Stimulated activated CD4-positive, alpha-beta T cell treated with anti-CD3 and anti-CD28 coated beads, Interleukin-12 subunit alpha, Interleukin-12 subunit beta, amount 100 ng/mL, for 48 hours (primary cell): ENCODE results near the gene AGBL4.
A peak's percentile ranks its signal among the peaks of the same experiment; 100 is the strongest.

ENCODE experiments used
- DNase-seq, 3 donors: peaks; one replicate each; pipeline ENCODE4 v3.0.0-alpha.2; 2020; ENCODE audit warnings: low read depth in 2 of 3, low spot score in 1 of 3

Gene AGBL4

DNA sequence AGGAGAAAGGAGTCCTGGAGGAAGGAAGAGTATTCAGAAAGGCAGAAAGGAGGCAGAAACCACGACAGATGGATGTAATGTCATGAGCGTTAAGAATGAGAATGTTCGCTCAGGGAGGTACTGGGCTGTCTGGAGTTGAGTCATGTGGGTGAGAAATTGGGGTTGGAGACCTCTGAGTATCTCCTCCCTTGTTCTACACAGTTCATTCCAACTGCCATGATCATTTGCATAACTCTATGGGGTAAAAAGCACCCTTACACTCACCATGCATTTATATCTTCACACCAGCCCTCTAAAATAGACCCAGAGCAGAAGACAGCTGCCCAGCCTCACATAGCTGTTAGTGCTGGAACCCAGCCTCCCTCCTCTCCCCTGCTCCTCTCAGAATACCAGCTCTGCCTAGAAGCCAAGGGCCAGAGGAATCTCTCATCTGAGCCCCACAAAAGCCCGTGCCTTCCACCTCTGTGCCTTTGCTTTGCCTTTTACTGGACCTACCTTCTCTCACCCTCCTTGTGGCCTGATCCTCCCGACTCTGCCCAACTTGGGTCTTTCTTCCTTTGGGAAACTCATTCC, 1332.2 kb downstream of the AGBL4 start:
- DNase-seq = no peak

DNA sequence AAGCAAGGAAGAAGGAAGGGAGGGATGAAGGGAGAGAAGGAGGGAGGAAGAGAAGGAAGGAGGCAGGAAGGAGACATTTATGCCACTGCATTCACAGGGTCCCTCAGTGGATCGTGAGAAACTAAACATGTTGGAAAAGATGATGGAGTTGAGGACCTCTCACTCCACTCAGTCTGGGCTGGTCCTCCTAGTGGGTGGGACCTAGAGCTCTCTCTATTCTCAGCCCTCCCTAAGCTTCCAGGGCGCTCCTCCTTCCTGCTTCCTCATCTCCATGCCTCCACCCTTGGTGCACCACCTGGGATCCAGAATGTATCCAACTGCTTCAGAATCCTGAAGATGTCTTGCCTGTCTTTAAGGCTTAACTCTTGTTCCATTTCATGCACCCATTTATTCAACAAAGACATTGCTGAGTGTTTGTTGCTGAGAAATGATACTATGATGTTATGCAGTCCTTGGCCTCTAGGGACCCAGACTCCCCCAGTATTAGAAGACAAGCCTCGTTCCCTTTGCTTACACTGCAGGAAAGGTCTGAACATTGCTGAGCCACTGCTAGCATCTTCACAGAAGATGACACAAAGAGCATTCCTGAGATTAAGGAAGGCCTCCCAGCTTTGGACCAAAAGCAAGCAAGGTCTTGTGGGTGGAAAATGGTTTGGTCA, 1335.5 kb downstream of the AGBL4 start:
- no peak for DNase-seq

DNA sequence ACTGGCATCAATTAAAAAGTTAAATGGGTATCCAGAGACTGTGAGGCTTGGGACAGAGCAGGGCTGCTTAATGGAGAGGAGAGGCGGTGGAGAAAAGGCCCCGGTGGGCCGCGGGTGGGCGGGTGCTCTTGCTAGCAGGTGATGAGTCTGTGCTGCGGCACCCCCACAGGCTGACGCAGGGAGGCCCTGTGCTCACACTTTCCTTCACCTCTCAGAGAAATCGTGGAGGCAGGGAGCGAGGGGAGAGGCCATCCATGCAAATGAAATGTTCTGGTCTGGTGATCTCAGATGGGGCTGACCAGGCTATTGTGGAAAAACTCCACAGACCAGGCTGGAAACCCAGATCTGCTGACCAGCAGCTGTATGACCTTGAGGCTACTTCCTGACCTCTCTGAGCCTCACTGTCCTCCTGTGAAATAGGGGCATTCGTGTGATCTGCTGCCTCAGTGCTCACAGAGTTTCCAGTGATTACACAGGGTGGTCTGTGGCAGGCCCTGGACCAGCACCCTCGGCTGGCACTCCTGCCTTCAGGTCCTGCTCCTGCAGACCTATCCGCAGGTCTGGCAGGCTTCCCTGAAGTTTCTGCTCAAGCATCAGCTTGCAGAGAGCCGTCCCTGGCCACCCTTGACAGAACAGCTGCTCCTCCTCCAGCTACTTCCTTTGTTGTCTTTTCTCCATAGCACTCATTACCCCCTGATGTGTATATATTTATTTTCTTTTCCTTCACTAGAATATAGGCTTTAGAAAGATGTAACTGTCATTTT, 1336.3 kb downstream of the AGBL4 start:
- no peak for DNase-seq

DNA sequence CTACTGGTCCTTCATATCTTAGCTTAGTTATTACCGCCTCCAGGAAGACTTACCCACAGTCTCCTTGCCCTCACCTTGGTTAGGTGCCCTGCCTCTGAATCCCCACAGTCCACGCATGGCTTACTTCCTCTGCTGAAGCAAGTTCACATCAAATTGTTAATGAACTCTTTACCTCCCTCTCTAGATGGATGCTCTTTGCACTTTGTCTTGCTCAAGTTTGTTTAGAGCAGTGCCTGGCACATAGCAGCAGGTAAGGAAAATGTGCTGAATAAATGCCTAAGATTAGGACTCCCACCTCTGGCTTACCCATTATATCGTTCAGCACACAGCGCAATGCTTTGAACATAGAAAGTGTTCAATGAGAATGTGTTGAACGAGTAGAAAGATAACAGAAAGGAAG, 1337.6 kb downstream of the AGBL4 start:
- no peak for DNase-seq

DNA sequence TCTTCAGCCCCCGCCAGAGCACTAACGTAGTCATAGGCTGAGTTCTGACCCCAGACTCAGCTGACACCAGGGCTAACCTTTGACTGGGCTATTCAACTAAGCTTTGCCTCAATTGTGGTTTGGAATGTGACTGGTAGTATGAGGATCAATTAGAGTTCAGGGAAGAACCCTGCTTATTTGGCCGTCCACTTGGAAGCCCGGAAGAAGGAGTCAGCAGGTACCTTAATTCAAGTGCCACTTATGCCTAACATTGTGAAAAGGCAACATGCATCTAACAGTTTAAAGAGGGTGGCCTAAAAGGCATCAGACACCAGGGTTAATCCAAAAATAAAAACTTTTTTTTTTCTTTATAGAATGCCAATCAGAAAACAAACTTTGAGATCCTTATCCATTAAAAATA, 1339.4 kb downstream of the AGBL4 start:
- no peak for DNase-seq

DNA sequence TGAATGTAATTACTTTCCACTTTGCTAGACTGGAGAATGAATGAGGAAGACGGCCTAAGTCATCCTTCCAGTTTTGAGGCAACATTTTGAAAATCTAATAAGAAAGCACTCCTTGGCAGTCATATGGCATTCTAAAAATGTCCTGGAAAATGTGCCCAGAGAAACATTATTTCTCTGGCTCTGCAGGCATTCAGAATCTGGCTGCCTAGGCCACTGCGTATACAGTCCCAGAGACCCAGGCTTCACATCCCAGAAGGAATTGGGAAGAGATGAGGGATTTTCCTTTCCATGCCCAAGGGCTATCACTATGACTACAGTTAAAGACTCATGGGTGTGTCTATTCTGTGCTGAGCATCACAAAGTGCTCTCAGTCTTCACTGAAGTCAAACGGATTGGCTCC, 1339.9 kb downstream of the AGBL4 start:
- no peak for DNase-seq

DNA sequence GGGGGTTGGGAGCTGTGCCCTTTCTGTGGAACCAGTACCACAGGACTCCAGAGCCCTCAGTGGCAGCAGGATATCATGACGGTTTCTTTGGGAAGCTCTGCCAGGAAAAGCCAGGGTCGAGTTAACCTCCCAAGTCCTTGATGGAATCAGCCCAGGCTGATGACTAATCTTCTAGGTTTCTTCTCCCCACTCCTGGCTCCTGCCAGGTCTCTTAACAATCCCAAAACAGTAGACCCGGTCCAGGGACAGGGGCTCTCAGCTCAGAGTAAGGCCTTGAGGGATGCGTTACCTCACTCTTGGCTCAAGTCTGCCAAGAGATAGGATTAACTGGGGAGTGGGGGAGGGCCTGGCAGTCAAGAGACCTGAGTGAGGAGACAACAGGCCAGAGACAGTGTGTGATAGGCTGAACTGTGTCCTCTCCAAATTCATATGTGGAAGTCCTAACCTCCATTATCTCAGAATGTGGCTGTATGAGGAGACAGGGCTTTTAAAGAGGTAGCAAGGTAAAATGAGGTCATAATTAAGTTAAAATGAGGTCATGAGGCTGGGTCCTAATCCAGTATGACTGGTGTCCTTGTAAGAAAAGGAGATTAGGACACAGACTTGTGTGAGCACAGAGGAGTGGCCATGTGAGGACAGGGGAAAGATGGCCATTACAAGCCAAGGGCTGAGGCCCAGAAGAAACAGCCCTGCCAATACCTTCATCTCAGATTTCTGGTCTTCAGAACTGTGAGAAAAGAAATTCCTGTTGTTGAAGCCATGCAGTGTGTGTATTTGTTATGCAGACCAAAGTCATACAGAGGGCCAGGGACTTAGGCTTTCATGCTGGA, 1342.1 kb downstream of the AGBL4 start:
- no peak for DNase-seq

DNA sequence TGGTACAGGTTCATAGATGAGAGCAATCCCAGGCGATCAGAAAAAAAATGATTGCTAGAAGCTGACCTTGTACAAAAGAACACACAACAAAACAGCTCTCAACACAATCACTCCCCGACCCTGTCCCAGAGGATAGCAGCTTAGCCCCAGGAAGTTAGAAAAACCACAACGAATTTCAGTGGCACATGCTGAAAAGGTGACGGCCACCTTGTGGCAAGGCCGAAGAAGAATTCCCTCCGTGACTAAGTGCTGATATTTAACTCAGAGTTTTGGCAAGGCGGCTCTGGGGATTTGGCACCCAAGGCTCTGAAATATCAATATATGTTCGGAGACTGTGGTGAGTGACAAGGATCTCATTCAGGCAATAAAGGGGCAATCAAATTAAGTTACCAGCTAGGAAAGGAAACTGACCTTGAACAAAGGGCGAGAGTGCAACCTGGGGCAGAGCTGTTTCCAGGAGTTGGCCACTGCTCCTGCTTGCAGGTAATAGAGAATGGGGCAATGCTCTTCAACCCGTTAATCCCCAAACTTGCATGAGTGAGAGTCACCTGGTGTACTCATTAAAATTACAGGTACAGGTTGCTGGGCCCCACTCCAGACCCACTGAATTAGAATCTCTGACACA, 1343.2 kb downstream of the AGBL4 start:
- DNase-seq = no peak

DNA sequence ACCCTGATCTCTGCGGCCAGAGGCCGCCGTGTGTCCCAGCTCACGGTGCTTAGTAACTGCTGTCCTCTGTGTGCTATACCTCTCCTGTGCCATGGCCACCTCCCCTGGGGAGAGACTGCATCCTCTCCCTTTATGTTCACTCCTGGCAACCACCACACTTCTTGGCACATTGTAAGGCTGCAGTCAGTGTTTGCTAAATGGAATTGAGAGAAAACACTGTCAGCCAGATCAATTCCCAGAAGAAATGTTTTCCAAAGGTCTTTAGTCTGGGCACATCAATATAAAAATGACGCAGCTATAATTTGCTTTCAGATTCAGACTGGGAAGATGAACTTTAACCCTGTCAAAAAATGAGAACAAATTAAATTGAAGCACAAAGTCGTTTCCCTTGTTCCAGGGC, 1343.9 kb downstream of the AGBL4 start:
- DNase-seq = no peak

DNA sequence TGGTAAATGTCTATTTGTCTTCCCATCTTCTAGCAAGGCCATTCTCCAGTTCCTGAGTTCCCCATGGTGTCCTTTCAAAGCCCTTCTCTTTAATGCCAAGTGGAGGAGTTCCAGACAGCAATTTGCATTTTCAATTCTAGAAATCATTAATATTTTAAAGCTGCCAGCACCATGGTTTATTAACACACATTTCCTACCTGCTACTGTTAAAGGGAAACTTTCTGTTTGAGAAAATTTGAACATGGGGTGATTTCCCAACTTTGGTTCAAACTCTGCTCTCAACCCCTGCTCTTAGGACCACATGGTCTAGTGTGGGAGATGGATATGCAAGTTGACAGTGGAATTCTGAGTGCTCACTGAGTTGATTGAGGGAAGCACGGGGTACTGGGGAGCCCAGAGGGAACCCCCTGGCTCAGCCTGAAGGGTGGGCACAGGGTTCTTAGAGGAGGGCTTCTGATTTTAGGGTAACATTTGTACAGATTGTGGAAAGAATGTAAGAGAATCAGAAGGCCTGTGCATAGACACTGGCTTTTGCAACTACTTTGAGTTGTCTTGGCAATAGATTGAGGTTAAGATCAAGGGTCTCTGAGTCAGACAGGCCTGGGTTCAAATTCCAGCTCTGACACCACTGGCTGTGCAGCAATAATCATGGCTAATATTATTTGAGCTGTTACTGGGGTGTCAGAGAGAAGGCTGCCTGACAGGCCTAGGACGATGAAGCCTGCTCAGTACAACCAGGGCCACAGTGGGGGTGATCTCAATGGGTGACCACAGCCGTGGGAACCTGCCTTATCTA, 1344.8 kb downstream of the AGBL4 start:
- no peak for DNase-seq

DNA sequence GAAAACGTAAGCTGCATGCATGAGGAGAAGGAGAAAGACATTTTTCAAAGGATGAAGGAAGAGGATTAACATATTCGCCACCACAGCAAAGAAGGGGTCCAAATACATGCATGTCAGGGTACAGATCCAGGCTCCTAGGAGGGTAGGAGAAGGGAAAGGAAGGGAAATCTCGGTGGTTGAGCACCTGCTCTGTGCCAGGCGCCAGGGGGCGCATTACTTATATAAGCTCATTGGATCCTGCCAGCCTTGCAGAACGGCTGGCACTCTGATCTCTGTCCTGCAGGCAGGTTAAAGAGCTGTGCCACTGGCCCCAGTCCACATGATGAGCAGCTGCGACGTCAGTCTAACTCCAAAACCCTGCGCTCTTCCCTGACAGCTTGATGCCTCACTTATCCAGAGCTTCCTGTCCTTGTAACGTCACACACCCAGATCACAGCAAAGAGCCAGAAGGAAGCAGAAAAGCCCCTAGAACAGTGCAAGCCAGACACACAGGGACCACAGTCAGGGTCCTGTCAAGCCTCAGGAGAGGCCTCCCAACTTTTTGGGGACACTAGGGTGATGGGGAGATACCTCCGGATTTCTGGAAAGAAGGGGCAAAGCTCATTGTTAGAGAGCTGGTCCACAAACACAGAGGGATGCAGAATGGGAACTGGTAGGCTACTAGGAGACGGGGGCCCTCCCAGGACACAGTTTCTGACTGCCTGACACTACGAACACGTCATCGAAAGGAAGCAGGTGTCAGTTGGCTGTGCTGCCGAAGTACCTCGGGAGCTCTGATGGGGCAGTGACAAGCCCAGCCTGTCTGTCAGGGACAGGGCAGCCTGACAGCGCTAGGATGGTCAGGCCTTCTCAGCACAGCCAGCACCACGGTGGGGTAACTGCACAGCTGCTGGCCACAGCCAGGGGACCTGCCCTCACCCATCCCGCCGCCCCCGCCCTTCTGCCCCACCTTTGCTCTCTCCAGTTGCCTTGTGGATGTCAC, 1346.2 kb downstream of the AGBL4 start:
- peak; percentile 9 to 35 (median 27) for DNase-seq

DNA sequence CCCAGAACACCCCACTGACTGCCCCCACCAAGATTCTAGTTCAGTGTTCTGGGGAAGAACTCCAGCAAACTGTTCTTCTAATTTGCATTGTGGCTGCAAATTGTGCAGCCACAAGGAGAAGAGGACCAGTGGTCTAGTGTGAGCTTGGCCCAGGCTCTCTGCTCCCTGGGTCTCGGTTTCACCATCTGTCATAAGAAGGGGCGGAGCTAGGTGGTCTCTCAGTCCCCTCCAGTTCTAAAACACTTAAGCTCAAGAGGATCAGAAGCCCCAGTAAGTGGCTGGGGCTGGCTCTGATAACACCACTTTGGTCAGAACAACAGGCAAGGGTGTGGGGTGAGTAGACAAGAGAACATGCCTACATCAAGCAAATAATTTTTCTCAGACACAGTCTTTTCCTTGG, 1346.9 kb downstream of the AGBL4 start:
- no peak for DNase-seq

DNA sequence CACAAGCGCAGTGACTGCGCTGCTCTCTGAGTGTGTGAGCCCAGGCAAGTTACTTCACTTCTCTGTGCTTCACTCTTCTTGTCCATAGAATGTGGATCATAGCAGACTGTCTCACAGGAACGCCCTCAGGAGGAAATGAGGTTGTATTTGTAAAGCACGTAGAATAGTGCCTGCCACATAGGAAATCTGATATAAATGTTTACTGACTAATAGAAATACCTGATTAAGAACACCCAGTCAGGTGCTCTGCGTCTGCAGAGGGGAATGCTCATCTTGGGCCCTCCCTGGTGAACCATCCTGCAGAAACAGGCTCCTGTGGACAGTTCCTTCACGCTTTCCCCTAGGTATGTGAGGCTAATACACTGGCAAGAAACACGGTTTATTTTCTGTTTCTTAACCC, 1347.4 kb downstream of the AGBL4 start:
- DNase-seq = no peak

DNA sequence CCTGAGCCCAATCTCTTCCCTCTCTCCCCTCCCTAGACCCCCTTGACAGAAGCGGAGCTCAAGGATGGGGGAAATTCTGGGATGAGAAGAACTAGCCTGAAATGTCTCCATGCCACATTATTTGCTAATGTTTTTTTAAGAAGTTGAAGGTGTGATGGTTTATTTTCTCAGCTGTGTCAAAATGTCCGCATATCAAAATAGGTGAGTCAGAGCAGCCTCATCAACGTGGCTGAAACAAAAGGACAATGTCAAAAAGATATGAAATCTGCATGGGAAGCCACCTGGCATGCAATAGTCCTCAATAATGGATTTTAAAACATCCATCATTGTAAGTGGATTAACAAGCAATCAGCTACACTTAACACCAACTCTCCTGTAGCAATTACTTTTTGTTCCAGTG, 1348.5 kb downstream of the AGBL4 start:
- no peak for DNase-seq

DNA sequence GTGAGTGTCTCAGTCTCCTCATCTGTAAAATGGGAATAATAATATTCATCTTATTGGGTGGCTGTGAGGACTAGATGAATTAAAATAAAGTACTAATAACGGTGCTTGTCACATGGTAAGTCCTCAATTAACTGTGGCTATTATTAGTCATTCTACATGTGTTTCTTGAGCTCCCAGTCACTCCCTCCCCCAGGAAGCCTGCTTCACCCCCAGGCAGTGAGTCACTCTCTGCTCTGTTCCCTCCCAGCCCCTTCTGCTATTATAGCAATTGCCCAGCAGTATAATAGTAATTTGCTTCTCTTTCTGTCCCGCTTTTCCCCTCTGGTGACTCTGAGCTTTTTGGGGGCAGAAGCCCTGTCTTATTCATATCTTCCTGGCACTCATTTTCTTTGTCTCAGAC, 1349.1 kb downstream of the AGBL4 start:
- no peak for DNase-seq

DNA sequence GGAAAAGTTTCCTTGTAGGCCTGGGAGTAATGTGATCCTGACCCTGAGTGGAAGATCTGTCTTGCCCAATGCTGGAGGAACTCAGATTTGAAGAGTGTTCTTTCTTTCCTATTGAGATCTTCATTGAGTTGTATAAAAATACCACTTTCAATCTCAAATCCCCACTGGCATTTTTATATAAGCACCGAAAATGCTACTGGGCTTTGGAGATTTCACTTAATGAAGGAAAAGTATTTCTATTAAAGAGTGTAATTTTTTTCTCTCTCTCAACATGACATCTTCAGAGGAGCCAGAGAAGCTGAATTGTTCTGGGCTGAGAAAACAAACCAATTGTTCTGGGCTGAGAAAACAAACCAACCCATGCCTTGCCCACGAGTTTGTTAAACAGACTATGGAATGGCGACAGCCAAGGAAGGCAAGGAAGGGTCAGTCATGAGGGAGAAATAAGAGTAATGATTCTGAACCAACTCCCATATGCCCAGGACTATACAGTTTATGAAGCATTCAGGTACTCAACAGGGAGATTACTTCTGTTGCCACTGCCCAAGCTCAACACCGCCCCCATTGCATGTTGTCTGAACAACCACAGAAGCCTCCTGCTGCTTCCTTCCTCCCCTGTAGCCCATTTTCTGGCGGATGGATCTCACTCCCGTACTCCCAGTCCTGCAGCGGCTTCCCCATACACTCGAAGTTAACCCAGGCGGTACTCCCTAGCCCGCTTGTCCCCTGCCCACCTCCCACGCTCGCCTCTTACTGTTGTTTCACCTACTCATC, 1350.2 kb downstream of the AGBL4 start:
- DNase-seq = no peak

DNA sequence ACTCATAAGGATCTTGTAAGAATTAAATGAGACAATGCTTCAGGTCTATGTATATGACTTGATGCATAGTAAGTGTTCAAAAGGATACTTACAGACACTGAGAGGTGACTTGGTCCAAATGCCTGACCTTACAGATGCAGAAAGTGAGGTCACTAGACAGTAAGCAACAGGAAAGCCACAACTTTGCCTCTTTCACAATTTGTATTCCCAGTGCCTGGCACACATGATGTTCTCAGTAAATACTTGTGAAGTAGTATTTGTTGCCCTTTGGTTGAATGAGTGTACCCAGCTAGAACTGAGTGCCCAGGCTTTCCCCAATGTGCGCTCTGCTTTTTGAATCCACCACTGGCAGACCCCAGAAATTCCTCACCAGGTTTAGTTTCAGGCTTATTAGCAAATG, 1352.2 kb downstream of the AGBL4 start:
- no peak for DNase-seq

DNA sequence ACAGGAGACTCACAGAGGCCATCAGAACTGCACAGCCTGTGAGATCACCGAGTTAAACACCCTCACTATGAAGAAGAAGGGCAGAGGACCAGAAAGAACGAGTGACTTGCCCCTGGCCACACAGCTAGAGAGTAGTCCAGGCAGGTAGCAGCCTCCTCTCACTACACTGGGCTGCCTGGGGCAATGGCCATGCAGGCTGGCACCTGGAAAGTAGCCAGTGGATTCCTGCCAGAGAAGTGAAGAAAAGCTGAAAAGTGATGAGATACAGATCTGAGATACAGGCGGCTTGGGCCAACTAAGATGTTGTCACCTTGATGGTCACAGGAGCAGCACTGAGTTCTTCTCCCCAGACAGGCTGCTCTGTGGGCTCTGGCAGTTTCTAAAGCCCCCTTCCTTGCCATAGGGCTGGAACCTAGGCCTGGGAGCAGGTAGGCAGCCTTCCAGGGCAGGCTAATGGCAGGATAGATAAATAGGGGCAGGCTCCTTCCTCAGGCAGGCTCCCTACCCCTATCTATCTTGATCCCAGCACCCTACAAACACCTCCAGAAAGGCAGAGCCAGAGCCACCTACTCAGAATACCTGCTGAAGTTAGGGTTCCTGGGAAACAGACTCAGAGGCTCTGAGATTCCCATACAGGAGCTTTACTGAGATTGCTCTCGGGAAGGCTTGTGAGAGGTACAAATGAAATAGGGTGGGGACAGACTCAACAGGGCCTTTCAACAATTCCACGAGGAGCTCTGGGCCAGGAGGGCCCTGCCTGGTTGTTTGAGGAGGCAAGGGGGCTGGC, 1353.3 kb downstream of the AGBL4 start:
- no peak for DNase-seq
